GM12872 (cell line): Measurements from ENCODE around the gene KPNA1.

Experiments used
- CTCF ChIP-seq: IDR thresholded peaks from 3 replicates; pipeline ENCODE4 v1.5.1; 2011; ENCODE audit warnings: low read depth, mild to moderate bottlenecking, low read length, moderate library complexity; ENCODE audit not compliant: insufficient read depth

Gene KPNA1

GRCh38 chr3:122389197-122389596 is 125.5 kb downstream of the KPNA1 start:
- no peak for TF ChIP-seq CTCF

- TF ChIP-seq CTCF = no peak
Observed at GRCh38 chr3:122387709-122388108, 127.0 kb downstream of the KPNA1 start.

GRCh38 chr3:122383771-122384697 is 130.7 kb downstream of the KPNA1 start, which contains the start of gene FAM162A:
Gene FAM162A, plus strand, starts transcription at chr3:122384182. Its CDS starts 84 bp downstream, at chr3:122384266.
- TF ChIP-seq CTCF = peak; percentile 67

- TF ChIP-seq CTCF = no peak
Observed at GRCh38 chr3:122382888-122383666, 131.7 kb downstream of the KPNA1 start, which contains the start of gene MIX23. Gene MIX23, minus strand, starts transcription at chr3:122383231. Its CDS starts 7 bp downstream, at chr3:122383224.

DNA sequence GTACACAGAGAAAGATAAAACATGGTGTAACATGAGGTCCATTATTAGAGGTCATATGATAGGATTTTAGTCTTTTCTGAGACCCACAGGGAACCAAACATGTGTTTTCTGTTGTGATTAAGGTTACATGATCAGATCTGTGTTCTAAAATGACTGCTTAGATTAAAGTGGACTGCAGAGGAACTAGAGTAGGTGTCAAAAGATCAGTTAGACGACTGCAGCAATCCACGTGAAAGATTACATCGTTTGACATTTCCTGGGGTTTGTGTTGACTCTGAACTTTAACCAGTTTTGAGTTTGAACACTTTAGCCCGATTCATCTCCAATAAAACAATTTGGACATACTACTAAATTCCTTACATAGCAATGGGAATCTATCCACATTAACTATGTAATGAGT is 136.8 kb downstream of the KPNA1 start:
- TF ChIP-seq CTCF = no peak

DNA sequence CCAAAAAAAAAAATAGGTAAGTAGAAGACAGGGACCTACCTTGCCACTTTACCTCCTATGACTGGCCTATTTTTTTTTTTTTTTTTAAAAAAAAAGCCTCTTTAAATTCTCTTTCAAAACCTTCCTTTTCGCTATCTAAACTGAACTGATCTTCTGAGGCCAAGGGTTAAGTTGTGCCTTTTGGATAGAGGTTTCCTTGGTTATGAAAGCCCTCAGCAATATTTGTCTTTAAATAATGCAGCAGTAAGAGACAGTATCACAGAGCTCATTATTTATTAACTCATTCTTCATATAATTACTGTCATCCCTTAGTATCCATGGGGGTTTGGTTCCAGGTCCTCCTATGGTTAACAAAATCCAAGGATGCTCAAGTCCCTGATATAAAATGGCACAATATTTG is 140.7 kb downstream of the KPNA1 start:
- TF ChIP-seq CTCF = no peak
